Hippocampal formation (tissue), 2 donors: ENCODE data around the gene FAM219B.

Source experiments
- DNase-seq, 2 donors: peaks; one replicate each; lab custom pipeline; 2025; lab: John Stamatoyannopoulos, UW

Gene FAM219B

DNA sequence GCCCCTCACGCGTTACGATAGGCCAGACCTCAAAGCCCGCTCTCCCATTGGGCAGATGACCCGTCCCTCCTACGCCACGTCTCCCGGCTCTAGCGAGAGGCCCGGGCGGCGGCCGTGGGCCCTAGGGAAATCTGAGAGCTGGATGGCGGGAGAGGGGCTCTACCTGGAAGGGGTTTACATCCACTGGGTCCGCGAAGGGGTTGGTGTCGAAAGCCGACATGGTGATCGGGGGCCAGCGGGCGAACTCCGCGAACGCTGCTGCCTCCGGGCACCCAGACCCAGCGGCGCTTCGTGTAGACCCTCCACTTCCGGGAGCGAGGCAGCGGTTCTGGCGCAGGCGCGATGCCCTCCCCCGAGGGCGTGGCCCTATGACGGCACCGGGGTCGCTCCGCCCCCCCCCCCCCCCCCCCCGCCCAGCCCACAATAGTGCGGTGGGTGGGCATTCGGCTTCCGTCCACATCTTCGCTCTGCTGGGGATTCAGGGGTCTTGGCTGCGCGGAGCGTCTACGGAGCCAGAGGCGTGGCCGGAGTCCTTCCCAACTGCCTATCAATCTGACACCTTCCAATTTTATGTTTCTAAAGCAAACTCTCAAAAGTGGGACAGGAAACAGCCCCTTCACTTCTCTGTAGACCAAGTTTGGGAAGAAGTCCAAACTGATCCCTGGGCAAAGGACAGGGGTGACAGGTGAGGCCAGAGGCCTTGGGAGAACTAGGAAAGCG, 33.5 kb downstream of the FAM219B start, which contains the start of gene SCAMP2:
Gene SCAMP2 (minus strand): TSS at position 330 of the 720 bp plus-strand sequence. CDS start 110 bp downstream, at position 220.
- DNase-seq, result peak; percentile 92 to 95

DNA sequence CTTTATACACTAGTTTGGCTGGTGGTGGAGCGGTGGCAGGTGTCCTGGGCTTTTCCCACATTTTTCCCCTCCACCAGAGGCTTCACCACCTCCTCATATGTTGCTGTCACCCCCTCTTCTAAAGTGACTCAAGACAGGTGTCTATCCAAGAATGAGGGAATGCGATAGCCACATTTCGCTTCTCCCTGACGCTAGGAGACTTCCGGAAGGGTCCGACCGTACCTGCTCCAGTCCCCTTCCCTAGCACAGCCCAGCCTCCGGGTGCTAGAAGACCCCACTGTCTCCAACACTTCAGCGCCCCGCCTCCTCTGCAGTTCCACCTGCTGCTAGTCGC, 34.0 kb downstream of the FAM219B start:
- DNase-seq, result no peak

DNA sequence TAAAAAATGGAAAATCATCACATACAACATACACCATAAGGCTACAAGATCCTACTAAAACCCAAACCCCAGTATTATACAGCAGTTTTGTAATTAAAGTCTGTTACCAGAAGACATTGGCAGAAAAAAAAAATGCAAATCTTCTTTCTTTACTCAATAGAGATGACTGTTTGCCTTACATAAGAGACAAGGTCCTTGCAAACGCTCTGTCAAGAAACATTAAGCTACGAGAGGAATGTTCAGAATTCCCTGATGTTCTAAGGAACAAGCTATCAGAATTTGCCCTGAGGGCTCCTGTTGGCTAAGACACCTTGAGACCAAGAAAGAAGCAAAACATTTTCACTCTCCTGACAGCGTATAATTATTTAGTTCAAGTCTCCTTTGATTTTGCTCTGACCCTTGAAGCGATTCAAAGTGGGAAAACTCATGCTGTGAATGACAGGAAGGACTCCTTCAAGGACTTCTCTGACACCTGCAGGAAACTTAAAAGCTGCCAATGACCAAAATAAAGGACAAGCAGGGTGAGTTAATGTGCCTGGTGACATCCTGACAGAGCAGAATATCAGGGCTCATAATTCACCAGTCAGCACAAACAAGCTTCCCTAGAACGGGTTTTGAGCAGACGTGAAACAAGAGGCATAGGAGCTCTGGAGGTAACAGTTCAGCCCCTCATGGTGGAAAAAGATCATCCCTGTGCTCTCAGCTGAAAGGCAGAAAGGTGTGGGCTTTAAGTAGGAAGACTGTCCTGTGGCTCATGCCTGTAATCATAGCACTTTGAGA, 36.0 kb downstream of the FAM219B start:
- no peak for DNase-seq

DNA sequence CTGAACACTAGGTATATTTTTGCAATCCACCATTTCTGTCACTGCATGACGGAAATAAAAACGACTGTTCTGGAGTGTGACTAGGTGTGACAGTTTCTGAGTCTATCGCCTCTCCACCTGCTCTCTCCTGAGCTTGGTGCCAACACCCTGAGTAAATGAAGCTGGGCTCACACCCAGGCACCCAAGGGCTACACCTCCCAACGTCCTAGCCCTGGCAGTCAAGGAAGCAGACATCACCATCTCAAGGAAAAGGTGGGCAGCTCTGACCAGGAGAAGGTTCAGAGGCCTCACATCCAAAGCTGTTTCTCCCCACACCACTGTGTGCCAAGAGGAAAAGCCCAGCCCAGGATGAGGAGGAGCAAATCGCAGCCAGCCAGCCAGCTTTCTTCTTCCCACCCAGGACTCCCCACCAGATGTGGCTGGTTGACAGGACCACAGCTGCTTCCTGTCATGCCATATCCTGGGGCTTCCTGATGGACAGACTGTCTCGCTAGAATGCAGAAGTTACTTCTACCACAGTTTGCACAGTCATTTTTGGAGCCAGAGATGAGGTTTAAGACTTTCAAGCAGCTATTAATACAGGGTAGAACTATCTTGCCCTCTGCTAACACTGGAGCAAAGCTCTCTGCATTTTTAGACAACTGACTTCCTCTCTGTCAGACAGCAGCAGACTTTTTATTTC, 36.8 kb downstream of the FAM219B start:
- peak; percentile 48 to 55 for DNase-seq

DNA sequence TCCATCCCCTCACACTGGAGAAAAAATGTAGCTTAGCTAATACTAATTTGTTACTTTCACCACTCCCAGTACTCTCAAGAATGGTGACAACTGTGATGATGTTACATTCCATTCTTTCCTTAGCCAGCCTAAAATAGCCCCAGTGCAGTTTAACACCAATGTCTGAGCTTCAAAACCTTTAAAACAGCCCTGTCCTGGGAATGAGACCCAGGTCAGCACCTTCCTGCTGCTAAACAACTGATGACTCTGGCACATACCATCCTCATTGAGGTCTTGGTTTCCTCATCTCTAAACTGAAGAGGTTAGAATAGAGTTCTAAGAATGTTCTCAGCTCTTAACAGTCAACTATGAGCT, 37.3 kb downstream of the FAM219B start:
- no peak for DNase-seq

DNA sequence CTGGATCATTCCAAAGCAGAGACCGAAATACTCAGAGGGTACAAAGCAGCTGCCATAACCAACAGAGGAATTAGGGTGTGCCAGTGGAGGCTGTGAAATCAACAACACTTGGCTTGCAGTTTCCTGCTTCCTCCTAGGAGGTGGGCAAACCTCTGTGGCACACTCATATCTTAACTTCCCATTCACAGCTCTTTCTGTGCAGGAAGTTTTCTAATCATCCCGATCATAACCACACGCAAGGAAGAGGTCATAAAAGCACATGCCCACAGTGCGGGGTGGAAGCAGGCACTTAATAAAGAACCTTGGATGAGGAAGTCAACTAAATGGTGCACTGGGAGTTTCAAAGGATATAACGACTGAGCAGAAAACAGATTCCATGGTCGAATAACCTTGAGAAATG, 38.6 kb downstream of the FAM219B start:
- DNase-seq, result no peak

DNA sequence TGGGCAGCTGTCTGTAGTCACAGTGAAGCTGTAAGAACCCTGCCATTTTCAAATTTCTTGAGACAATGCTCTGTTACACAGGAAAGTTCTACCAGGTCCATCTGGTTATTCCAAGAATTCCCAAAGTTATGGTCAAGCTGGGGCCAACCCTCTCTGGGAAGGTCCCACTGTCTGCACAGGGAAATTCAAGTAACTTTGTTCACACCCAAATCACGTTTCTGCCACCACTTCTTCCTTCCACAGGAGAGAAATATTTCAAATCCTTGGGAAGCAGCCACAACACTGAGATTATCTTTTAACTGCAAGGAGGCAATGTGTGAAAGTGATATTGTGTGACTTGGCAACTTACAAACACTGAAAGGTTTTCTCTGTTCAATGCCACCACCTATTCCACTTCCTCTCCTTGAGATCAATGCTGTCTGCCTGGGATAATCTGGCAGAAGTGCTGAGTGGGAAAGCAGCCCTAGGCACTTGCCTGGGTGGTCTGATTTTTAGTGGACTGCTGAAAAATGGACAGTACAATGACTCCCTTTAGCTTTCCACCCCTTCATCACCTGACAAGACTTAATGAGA, 39.1 kb downstream of the FAM219B start:
- DNase-seq, result no peak

DNA sequence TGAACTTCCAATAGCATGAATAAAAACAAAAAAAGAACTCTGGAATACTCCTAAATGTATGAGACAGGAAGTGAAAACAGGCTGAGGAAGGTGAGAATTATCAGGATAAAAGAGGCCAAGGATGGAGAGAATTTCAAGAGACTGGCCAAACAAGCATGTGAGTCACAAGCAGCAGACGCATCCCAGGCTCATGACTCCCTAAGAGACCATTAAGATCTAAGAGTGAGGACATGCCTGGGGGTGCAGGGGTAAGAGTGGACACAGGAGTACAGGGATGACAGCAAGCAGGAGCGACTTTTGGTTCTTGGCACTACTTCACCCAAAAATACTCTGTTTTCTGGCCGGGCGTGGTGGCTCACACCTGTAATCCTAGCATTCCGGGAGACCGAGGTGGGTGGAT, 40.6 kb downstream of the FAM219B start:
- no peak for DNase-seq

DNA sequence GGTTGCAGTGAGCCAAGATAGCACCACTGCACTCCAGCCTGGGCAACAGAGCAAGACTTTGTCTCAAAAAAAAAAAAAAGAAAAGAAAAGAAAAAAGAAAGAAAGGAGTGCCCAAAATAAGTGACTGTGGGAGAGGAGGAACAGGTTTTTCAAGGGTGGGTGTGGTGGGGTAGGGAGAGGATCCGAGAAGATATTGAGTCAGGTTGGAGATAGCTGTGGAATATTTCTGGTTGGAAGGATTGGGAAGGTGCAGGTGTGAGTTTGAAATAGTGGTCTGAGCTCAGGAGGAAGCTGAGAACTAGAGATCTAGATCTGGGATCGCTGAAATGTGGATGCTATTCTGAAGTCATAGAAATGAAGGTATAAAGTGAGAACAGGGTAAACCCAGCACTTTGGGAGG, 41.3 kb downstream of the FAM219B start:
- DNase-seq, result no peak

DNA sequence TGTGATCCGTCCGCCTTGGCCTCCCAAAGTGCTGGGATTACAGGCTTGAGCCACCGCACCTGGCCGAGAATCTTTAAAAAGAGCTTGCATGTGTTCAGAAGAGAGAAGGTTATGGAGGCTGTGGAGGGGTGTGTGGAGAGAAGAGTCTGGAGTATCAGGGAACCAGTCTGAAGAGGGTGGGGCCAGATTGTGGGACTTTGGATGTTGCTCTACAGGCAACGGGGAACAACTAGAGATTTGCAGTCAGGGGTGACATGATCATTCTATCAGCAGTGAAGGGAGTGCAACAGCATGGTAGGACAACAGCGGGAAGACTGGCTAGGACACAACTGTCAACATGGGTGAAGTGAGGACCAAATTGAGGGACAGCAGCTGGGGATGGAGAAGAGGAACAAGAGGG, 42.4 kb downstream of the FAM219B start:
- no peak for DNase-seq

DNA sequence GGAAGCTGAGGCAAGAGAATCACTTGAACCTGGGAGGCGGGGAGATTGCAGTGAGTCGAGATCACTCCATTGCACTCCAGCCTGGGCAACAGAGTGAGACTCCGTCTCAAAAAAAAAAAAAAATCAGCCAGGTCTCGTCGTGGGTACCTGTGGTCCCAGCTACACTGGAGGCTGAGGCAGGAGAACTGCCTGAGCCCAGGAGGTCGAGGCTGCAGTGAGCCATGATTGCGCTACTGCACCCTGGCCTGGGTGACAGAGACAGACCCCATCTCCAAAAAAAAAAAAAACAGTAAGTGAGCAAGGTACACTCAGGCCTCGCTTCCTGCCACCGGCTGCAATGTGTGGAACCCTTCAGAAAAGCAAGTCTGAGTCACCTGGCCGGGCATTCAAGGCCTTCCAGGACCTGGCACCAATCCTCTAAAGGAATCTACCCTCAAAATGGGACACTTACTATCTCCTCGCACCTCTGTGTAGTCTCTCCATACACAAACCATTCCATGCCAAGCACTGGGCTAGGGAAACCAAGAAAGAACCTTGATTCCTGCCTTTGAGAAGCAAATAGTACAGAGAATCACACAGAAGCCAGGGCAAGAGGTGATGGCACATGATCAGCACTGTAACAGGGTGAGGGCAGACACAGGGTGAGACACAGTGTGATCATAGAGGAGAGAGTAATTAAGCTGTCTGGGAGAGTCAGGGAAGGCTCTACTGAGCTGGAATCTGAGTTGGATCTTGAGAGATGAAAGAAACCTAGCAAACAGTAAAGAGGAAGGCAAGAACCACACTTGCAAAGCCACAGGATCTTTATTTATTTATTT, 43.2 kb downstream of the FAM219B start:
- DNase-seq, result no peak

DNA sequence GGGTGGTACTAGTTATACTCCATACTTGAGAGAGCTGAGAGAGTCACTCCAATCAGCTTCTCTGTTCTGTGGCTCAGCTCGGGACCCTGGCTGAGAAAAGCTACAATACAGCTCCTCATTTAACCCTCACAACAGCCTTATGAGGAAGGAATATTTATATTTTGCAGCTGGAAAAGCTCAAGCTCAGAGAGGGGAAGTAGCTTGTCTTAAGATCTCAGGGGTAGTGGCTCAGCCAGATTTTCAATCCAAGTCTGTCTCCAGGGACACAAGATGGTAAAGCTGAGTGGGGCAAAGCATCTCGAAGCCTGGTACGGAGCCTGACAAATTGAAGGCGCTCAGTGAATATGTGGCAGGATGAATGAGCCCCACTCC, 48.3 kb downstream of the FAM219B start:
- no peak for DNase-seq

DNA sequence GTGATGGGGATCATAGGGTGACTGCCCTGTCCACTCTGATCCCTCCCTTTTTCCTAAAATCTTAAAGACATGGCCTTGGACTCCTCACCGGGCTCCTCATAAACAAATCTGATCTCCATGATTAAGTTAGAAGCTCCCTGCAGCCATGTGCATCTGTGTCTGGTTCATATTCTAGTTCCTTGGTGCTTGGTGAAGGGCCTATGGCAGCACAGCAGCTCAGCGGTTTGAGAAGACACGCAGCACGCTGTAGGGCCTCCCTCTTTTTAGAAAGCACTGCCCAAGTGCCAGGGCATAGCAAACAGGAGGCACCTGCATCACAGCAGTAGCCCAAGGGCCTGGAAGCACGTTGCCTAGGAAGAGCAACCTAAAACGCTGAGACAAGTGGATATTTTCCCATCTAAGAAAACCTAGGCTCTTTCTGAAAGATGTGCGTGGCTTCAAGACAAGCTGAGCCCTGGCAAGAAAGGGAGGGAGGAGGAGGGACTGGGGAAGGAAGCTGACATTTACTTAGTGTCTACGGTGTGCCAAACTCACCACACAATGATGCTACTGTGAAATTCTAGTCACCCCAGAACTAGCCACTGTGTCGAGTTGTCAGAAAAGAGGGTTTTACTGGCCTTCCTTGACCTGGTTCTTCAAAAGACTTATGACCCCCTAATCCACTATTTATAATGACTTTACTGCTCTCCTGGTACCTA, 48.8 kb downstream of the FAM219B start:
- DNase-seq, result no peak

DNA sequence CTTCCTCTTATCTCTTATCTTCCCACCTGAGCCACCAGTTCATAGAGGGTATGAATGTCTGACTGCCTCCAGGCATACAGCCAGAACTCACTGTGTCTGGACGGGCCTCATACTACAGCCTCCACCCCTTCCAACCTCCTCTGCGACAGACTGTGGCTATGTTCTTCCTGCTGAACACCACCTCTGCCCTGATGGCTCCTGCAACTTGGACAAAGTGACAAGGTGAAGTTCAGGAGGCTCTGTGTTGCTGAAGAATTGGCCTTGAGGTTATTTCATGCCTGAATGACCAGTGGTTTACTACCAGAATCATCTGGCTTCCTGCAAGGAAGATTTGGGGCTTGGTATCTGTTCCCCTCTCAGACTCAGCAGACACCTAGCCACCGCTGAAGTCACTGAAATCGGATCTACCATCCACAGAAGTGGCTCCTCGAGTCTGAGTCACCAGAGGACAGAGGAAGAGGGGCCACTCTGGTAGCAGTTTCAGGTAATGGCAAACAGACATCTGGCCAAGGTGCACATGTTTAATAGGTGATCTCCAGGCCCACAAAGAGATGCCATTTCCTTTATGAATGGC, 49.5 kb downstream of the FAM219B start:
- no peak for DNase-seq

DNA sequence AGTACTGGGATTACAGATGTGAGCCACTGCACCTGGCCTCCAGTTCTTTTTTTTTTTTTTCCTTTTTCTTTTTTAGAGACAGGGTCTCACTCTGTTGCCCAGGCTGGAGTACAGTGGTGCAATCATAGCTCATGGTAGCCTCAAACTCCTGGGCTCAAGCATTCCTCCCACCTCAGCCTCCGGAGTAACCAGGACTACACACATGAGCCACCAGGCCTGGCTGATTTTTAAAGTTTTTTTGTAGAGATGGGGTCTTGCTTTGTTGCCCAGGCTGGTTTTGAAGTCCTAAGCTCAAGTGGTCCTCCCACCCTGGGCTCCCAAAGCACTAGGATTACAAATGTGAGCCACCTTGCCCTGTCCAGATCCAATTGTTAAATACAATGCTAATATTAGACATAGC, 50.1 kb downstream of the FAM219B start:
- no peak for DNase-seq

DNA sequence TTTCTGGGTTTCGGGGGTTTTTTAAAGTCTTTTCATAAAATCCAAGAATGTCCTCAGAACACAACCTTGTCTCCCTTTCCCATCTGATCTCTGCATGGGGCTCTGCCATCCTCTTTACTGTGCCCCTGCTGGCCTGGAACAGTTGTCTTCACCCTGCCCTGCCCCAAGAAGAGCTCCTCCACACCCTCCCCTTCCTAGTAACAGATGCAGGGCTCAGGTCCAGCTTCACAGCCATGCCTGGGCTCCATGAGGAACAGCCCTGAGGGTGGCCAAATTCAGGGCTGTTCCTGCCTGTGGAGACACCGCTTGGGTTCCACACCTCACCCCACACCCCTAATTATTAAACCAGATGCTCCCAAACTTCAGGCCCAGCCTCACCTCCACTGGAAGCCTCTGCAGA, 50.8 kb downstream of the FAM219B start:
- DNase-seq, result no peak

DNA sequence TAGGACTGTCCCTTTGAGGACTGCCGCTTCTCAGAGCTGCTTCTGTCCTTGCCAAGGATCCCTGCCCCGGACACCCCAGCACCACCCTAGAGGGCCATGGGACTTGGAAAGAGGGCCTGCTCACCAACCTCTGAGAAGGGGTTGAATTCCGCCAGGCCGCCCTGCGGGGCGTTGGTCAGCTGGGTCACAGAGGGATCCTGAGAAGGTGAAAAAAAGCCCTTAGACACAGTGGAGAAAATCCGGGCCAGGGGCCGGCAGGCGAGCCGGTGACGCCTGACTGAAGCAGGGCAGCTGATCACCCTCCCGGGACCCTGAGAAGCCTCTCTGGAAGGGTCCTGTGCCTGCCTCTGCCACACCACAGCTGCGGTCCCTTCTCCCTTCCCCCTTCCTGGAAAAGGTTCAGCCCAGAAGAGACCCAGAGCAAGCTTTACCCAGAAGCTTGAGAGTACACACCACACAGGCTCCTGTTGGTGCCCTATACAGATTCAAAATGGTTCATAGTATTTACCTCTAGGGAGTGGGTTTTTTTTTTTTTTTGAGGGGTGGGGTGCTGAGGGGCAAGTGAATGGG, 52.1 kb downstream of the FAM219B start:
- DNase-seq, result no peak

DNA sequence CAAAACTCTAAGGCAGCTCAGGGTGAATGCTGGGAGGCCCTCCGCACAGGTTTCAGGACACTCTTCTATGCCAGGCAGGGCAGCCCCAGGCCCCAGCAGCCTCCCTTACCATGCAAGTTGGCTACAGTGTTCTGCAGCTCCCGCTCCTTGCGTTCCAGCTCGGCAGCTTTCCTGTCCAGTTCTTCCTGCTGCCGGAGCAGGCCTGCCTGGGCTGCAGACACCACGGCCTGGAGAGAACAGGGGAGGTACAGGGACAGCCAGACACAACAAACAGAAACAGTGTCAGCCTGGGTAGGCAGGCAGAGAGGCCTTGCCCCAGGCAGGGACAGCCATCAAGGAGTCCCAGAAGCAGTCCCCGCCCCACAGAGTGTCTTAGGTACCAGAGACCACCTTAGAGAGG, 54.7 kb downstream of the FAM219B start:
- no peak for DNase-seq

DNA sequence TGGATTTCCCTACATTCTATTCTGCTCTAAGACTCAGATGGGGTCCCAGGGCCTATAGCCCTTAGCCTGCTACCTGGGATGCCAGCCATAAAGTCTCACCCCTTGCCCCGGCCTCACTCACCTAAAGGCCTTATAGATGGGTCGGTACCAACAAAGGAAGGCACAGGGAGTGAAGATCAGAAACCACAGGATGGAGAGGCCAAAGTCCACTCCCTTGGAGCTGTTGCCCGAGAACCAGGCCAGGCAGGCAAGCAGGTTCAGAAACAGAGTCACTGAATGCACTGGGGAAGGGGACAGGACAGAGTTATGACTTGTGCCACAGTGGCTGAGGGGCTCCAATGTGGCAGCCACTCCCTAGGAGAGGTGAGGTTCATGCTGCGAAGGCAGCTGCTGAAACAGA, 56.3 kb downstream of the FAM219B start:
- no peak for DNase-seq
